HepG2 (cell line): ENCODE data around the gene RAP1GAP2.

ENCODE experiments used
- ATF6 ChIP-seq: sonication (generic); formaldehyde crosslinking; conservative IDR thresholded peaks from 2 replicates; pipeline ENCODE4 v1.4.0; 2020; ENCODE audit warnings: missing genetic modification reagents
- CAMTA2 ChIP-seq: sonication (generic); formaldehyde crosslinking; IDR thresholded peaks from 2 replicates; pipeline ENCODE4 v1.4.0; 2020; ENCODE audit warnings: mild to moderate bottlenecking, missing genetic modification reagents, borderline replicate concordance
- CHD2 ChIP-seq: IDR thresholded peaks from 2 replicates; pipeline ENCODE4 v1.6.1; 2011; ENCODE audit warnings: low read depth, low read length, improper control_type of control experiment
- CTCF ChIP-seq: sonication (generic); formaldehyde crosslinking; IDR thresholded peaks from 2 replicates; pipeline ENCODE4 v1.5.0; 2020; ENCODE audit warnings: mild to moderate bottlenecking, missing genetic modification reagents, moderate library complexity
- EZH2 ChIP-seq: conservative IDR thresholded peaks from 2 replicates; pipeline ENCODE4 v1.6.1; 2012; ENCODE audit warnings: mild to moderate bottlenecking, low read depth, low read length, moderate library complexity
- JUNB ChIP-seq: sonication (generic); formaldehyde crosslinking; IDR thresholded peaks from 2 replicates; pipeline ENCODE4 v1.8.0; 2022; ENCODE audit warnings: missing genetic modification reagents, mild to moderate bottlenecking, borderline replicate concordance
- NFE2L1 ChIP-seq: sonication (generic); formaldehyde crosslinking; IDR thresholded peaks from 2 replicates; pipeline ENCODE4 v1.4.0; 2020; ENCODE audit warnings: missing genetic modification reagents, mild to moderate bottlenecking, borderline replicate concordance
- PBX3 ChIP-seq: sonication (generic); formaldehyde crosslinking; IDR thresholded peaks from 2 replicates; pipeline ENCODE4 v1.8.1; 2023; ENCODE audit warnings: missing genetic modification reagents, inconsistent platforms, borderline replicate concordance
- POLR2A ChIP-seq, 2 experiments: IDR thresholded peaks; 2 replicates each; pipeline ENCODE4 v1.6.1; 2011; ENCODE audit warnings: low read depth in 2 of 2, low read length in 2 of 2, mild to moderate bottlenecking in 1 of 2, moderate library complexity in 1 of 2; ENCODE audit not compliant: insufficient read depth in 1 of 2
- SCMH1 ChIP-seq: sonication (generic); formaldehyde crosslinking; IDR thresholded peaks from 2 replicates; pipeline ENCODE4 v1.9.0; 2021; ENCODE audit warnings: missing genetic modification reagents, mild to moderate bottlenecking, borderline replicate concordance
- TFAP4 ChIP-seq: sonication (generic); IDR thresholded peaks from 2 replicates; pipeline ENCODE4 v1.6.1; 2016; ENCODE audit warnings: low read depth, borderline replicate concordance
- USF2 ChIP-seq, 2 experiments: sonication (generic) in 1 of 2; formaldehyde crosslinking in 1 of 2; IDR thresholded peaks; 2 replicates each; pipeline versions ENCODE4 v1.5.1 to v1.6.1; 2011 to 2020; ENCODE audit warnings: borderline replicate concordance in 1 of 2, low read depth in 1 of 2, low read length in 1 of 2, mild to moderate bottlenecking in 1 of 2, missing genetic modification reagents in 1 of 2, moderate library complexity in 1 of 2
- ZFP91 ChIP-seq: sonication (generic); formaldehyde crosslinking; IDR thresholded peaks from 2 replicates; pipeline ENCODE4 v1.9.0; 2022; ENCODE audit warnings: missing genetic modification reagents, mild to moderate bottlenecking, borderline replicate concordance
- ZNF205 ChIP-seq: IDR thresholded peaks from 2 replicates; pipeline ENCODE4 v1.6.1; 2018; ENCODE audit warnings: missing biosample characterization, missing genetic modification reagents

GRCh38 chr17:2947588-2947950, 151.3 kb downstream of the RAP1GAP2 start:
- TF ChIP-seq CTCF (CRISPR knock-in tag): no peak
- TF ChIP-seq POLR2A (IDR thresholded peaks at IDR 0.05; ENCODE audit: insufficient read depth in 1 of 2, low read depth in 2 of 2, low read length in 2 of 2): no peak
- no peak for TF ChIP-seq ZNF205
- no peak for TF ChIP-seq NFE2L1 (CRISPR knock-in tag)
- no peak for TF ChIP-seq TFAP4
- TF ChIP-seq CHD2: no peak
- no peak for TF ChIP-seq JUNB
- no peak for TF ChIP-seq PBX3 (CRISPR knock-in tag)
- TF ChIP-seq ATF6 (CRISPR knock-in tag): no peak
- TF ChIP-seq SCMH1 (CRISPR knock-in tag): no peak
- no peak for TF ChIP-seq EZH2
- TF ChIP-seq ZFP91 (CRISPR knock-in tag): no peak
- no peak for TF ChIP-seq CAMTA2 (CRISPR knock-in tag)
- TF ChIP-seq USF2 (IDR thresholded peaks at IDR 0.05; ENCODE audit: low read depth, low read length): no peak
- no peak for TF ChIP-seq USF2 (CRISPR knock-in tag; IDR thresholded peaks at IDR 0.05; ENCODE audit: borderline replicate concordance)
